ENCODE data around the gene RBMS3.

DNA sequence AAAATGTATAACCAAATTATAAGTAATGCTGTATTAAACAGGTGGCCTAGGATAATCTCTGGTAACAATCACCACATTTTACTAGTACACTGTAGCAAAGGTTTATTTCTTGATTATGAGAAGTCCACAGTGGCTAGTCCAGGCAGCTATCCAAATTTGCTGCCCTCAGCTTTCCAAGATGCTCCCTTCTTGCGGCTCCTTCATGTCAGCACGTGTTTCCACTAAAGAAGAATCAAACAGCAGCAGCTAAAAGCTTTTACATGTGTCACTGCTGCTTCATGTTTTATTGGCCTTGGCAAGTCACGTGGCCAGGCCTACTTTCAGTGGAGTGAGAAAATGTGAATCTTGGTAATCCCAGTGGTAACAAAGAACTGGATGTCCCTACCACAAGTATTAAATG lies 5.6 kb upstream of the RBMS3 start:
- TF ChIP-seq, protein P1, sequence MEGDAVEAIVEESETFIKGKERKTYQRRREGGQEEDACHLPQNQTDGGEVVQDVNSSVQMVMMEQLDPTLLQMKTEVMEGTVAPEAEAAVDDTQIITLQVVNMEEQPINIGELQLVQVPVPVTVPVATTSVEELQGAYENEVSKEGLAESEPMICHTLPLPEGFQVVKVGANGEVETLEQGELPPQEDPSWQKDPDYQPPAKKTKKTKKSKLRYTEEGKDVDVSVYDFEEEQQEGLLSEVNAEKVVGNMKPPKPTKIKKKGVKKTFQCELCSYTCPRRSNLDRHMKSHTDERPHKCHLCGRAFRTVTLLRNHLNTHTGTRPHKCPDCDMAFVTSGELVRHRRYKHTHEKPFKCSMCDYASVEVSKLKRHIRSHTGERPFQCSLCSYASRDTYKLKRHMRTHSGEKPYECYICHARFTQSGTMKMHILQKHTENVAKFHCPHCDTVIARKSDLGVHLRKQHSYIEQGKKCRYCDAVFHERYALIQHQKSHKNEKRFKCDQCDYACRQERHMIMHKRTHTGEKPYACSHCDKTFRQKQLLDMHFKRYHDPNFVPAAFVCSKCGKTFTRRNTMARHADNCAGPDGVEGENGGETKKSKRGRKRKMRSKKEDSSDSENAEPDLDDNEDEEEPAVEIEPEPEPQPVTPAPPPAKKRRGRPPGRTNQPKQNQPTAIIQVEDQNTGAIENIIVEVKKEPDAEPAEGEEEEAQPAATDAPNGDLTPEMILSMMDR (conservative IDR thresholded peaks at IDR 0.05; ENCODE audit: low read length) = no peak
- TF ChIP-seq EZH2phosphoT487 (IDR thresholded peaks at IDR 0.05; ENCODE audit: borderline replicate concordance, low read depth, low read length) = no peak

Data from OCI-LY7 (cell line).